Glomerular visceral epithelial cell (primary cell): ENCODE measurements around the gene SSRP1.
"Not testable (repeated sequence)": the region's sequence is repeated elsewhere in the genome, so short reads cannot be mapped to it uniquely, and the experiment has no call there.

ENCODE experiments used
- DNase-seq: peaks from one replicate; pipeline ENCODE4 v3.0.0-alpha.2; 2016; ENCODE audit errors: extremely low spot score

Gene SSRP1

GRCh38 chr11:57301711-57302423 lies 33.8 kb downstream of the SSRP1 start:
- no peak for DNase-seq

GRCh38 chr11:57300785-57301184 lies 34.9 kb downstream of the SSRP1 start:
- DNase-seq: no peak

GRCh38 chr11:57299150-57299737 lies 36.4 kb downstream of the SSRP1 start:
- no peak for DNase-seq

GRCh38 chr11:57297221-57297620 lies 38.5 kb downstream of the SSRP1 start:
- DNase-seq: no peak

- DNase-seq: not testable (repeated sequence)
Observed at GRCh38 chr11:57296205-57296604, 39.5 kb downstream of the SSRP1 start.

GRCh38 chr11:57294225-57295131 lies 41.2 kb downstream of the SSRP1 start:
- DNase-seq: peak; percentile 42

GRCh38 chr11:57290288-57290687 lies 45.4 kb downstream of the SSRP1 start:
- no peak for DNase-seq

GRCh38 chr11:57288771-57289579 lies 46.7 kb downstream of the SSRP1 start:
- DNase-seq: peak; percentile 55

GRCh38 chr11:57287884-57288283 lies 47.8 kb downstream of the SSRP1 start:
- no peak for DNase-seq

- no peak for DNase-seq
Observed at GRCh38 chr11:57283231-57283990, 52.3 kb downstream of the SSRP1 start.

GRCh38 chr11:57281546-57281945 lies 54.1 kb downstream of the SSRP1 start:
- not testable (repeated sequence) for DNase-seq

- DNase-seq: no peak
Observed at GRCh38 chr11:57279116-57279515, 56.6 kb downstream of the SSRP1 start.

- DNase-seq: no peak
Observed at GRCh38 chr11:57278721-57279095, 57.0 kb downstream of the SSRP1 start.

- peak; percentile 67 for DNase-seq
Observed at GRCh38 chr11:57277845-57278720, 57.6 kb downstream of the SSRP1 start.

GRCh38 chr11:57276971-57277675 lies 58.6 kb downstream of the SSRP1 start:
- no peak for DNase-seq

GRCh38 chr11:57276169-57276970 lies 59.3 kb downstream of the SSRP1 start:
- no peak for DNase-seq
